ENCODE data around the gene TRIM8. TPM values are rescaled to one million over a fixed set of nuclear protein-coding genes. Genes with fewer than 3 reads are reported as not detected.

The TRIM8 gene
- polyA plus RNA-seq, 1 experiment = 105 TPM

GRCh38 chr10:102646610-102647442 lies 2.5 kb downstream of the TRIM8 start:
- H3K27me3 ChIP-seq (ENCODE audit: control insufficient read depth, insufficient read depth, low read length) = no peaks in the 10 kb centered on the region
- ChIA-PET CTCF (interaction anchor here (0.8 to 3.5 kb wide), 8 partner anchors 18 to 142 kb away, joined by 3 to 24 read pairs (median 5); no protein-coding TSS in a partner anchor), POLR2A (interaction anchor here (0.5 to 1.4 kb wide), 3 partner anchors 29 to 145 kb away, joined by 3 to 11 read pairs (median 4); partner anchors contain the start of genes ACTR1A and ARL3)
- H3K4me3 ChIP-seq (ENCODE audit: low read depth, low read length) = peak overlapping the region; percentile 87
- no peak for DNase-seq (ENCODE audit: low read depth)
- no peak for TF ChIP-seq CTCF (IDR thresholded peaks at IDR 0.05; ENCODE audit: insufficient read depth, low read depth, low read length)
- H3K36me3 ChIP-seq (ENCODE audit: control insufficient read depth, insufficient read depth, low read length) = peaks cover 18% of the 10 kb centered on the region

- CTCF ChIA-PET = interaction anchor here (2.1 to 2.4 kb wide), 2 partner anchors 28 to 51 kb away, joined by 8 to 9 read pairs; no protein-coding TSS in a partner anchor
- Histone ChIP-seq H3K4me3 (ENCODE audit: low read depth, low read length) (peak overlapping the region; percentile 87), H3K36me3 (ENCODE audit: control insufficient read depth, insufficient read depth, low read length) (peaks cover 24% of the 10 kb centered on the region), H3K27me3 (ENCODE audit: control insufficient read depth, insufficient read depth, low read length) (no peaks in the 10 kb centered on the region)
- no peak for TF ChIP-seq CTCF (IDR thresholded peaks at IDR 0.05; ENCODE audit: insufficient read depth, low read depth, low read length)
- no peak for DNase-seq (ENCODE audit: low read depth)
- POLR2A ChIA-PET = interaction anchor here (0.5 kb wide), 1 partner anchor 66 kb away, joined by 3 read pairs; the partner anchor contains the start of gene ARL3
These were observed 3.4 kb downstream of the TRIM8 start for GRCh38 chr10:102647443-102648268.

- ChIA-PET CTCF (interaction anchor here (2.4 kb wide), 1 partner anchor 52 kb away, joined by 8 read pairs; no protein-coding TSS in a partner anchor), POLR2A (no interaction called here)
- peaks cover 28% of the 10 kb centered on the region for H3K36me3 ChIP-seq (ENCODE audit: control insufficient read depth, insufficient read depth, low read length)
- DNase-seq (ENCODE audit: low read depth) = no peak
- H3K27me3 ChIP-seq (ENCODE audit: control insufficient read depth, insufficient read depth, low read length) = no peaks in the 10 kb centered on the region
- H3K4me3 ChIP-seq (ENCODE audit: low read depth, low read length) = peak overlapping the region; percentile 87
- TF ChIP-seq CTCF (IDR thresholded peaks at IDR 0.05; ENCODE audit: insufficient read depth, low read depth, low read length) = no peak
These were observed 4.1 kb downstream of the TRIM8 start for GRCh38 chr10:102648269-102648888.

- Histone ChIP-seq H3K27me3 (ENCODE audit: control insufficient read depth, insufficient read depth, low read length) (no peaks in the 10 kb centered on the region), H3K36me3 (ENCODE audit: control insufficient read depth, insufficient read depth, low read length) (peaks cover 32% of the 10 kb centered on the region), H3K4me3 (ENCODE audit: low read depth, low read length) (peak overlapping the region; percentile 87)
- CTCF ChIA-PET = interaction anchor here (1.8 to 2.6 kb wide), 2 partner anchors 27 to 29 kb away, joined by 6 to 13 read pairs; no protein-coding TSS in a partner anchor
- POLR2A ChIA-PET = no interaction called here
- no peak for TF ChIP-seq CTCF (IDR thresholded peaks at IDR 0.05; ENCODE audit: insufficient read depth, low read depth, low read length)
- no peak for DNase-seq (ENCODE audit: low read depth)
These were observed 4.9 kb downstream of the TRIM8 start for GRCh38 chr10:102648889-102649796.

Data from BJ (cell line).